IMR-90 (cell line): ENCODE measurements around the gene PARP1.

Experiments used
- CEBPB ChIP-seq: IDR thresholded peaks from 2 replicates; pipeline ENCODE4 v1.6.1; 2012; ENCODE audit warnings: low read depth, low read length, improper control_type of control experiment
- MAZ ChIP-seq: IDR thresholded peaks from 2 replicates; pipeline ENCODE4 v1.6.1; 2012; ENCODE audit warnings: low read depth, mild to moderate bottlenecking, low read length, improper control_type of control experiment, moderate library complexity, borderline replicate concordance
- POLR2A ChIP-seq: IDR thresholded peaks from 2 replicates; pipeline ENCODE4 v1.6.1; 2012; ENCODE audit warnings: mild to moderate bottlenecking, low read depth, low read length
- RAD21 ChIP-seq: IDR thresholded peaks from 2 replicates; pipeline ENCODE4 v1.6.1; 2012; ENCODE audit warnings: low read length, improper control_type of control experiment
- RFX5 ChIP-seq: IDR thresholded peaks from 2 replicates; pipeline ENCODE4 v1.8.0; 2012; ENCODE audit warnings: low read depth, mild to moderate bottlenecking, low read length, moderate library complexity
- TF ChIP-seq, protein P1 (sequence below): conservative IDR thresholded peaks from 2 replicates; pipeline ENCODE4 v1.5.1; 2012; ENCODE audit warnings: mild to moderate bottlenecking, low read depth, low read length, improper control_type of control experiment

DNA sequence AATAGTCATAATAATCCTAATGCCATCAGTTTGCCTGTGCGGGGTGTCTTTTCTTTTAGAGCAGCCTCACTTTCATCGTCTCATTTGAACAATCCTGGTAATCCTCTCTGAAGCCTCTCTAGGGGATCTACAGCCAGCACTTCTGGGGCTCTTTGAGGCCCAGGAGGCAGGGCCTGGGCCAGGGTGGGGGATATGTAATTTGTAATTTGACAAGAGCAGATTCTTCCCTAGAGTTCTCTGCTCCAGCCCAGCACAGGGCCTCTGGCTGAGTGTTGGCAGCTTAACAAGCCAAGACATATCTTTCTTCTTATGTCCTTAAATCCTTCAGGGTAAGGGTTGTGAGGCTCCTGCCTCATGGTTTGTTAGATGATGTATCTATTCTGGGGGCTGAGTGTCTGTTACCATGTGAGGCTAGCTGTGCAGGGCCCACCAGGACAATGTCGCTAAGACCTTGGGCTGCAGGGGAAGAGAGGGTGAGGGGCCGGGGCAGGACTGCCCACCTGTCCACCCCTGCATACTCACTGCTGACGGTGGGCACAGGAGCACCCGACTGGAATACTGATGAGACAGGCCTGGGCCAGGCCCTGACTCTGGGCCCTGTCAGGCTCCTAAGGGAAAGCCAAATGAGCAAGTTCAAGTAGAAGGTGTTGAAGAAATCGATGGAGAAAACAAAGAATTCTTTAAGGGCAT lies 45.3 kb upstream of the PARP1 start:
- TF ChIP-seq, protein P1, sequence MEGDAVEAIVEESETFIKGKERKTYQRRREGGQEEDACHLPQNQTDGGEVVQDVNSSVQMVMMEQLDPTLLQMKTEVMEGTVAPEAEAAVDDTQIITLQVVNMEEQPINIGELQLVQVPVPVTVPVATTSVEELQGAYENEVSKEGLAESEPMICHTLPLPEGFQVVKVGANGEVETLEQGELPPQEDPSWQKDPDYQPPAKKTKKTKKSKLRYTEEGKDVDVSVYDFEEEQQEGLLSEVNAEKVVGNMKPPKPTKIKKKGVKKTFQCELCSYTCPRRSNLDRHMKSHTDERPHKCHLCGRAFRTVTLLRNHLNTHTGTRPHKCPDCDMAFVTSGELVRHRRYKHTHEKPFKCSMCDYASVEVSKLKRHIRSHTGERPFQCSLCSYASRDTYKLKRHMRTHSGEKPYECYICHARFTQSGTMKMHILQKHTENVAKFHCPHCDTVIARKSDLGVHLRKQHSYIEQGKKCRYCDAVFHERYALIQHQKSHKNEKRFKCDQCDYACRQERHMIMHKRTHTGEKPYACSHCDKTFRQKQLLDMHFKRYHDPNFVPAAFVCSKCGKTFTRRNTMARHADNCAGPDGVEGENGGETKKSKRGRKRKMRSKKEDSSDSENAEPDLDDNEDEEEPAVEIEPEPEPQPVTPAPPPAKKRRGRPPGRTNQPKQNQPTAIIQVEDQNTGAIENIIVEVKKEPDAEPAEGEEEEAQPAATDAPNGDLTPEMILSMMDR, result no peak
- no peak for TF ChIP-seq POLR2A
- TF ChIP-seq CEBPB, result no peak
- TF ChIP-seq RAD21, result no peak
- no peak for TF ChIP-seq MAZ
- TF ChIP-seq RFX5, result no peak
